Measurements from ENCODE around the gene PAX2.

- TF ChIP-seq CTCF (IDR thresholded peaks at IDR 0.05) (no peak), POLR2A (IDR thresholded peaks at IDR 0.05) (no peak)
Observed at GRCh38 chr10:100866010-100866409, 120.6 kb downstream of the PAX2 start.
